NCI-H2107 treated with DMSO at 0.1 percent for 48 hours (cell line): Measurements from ENCODE around the gene DSG2.

Experiments
- DNase-seq: peaks from one replicate; lab custom pipeline; 2025; ENCODE audit not compliant: unreplicated experiment; lab: John Stamatoyannopoulos, UW

The DSG2 gene

GRCh38 chr18:31586616-31587015, 88.6 kb downstream of the DSG2 start:
- DNase-seq, result no peak

GRCh38 chr18:31587529-31587928, 89.6 kb downstream of the DSG2 start:
- no peak for DNase-seq

GRCh38 chr18:31590570-31590969, 92.6 kb downstream of the DSG2 start:
- no peak for DNase-seq

- no peak for DNase-seq
These were observed 93.1 kb downstream of the DSG2 start for GRCh38 chr18:31591113-31591512.

GRCh38 chr18:31591628-31592027, 93.7 kb downstream of the DSG2 start, which contains the start of gene TTR:
Gene TTR, plus strand, starts transcription at chr18:31591877. Its CDS starts 26 bp downstream, at chr18:31591903.
- DNase-seq, result no peak

GRCh38 chr18:31592506-31593157, 94.7 kb downstream of the DSG2 start:
- no peak for DNase-seq

- DNase-seq, result no peak
These were observed 97.3 kb downstream of the DSG2 start for GRCh38 chr18:31595121-31595771.

GRCh38 chr18:31596081-31596872, 98.3 kb downstream of the DSG2 start:
- no peak for DNase-seq

GRCh38 chr18:31598021-31598805, 100.2 kb downstream of the DSG2 start:
- no peak for DNase-seq
